DMS153 treated with DMSO at 0.1 percent for 48 hours (cell line): Measurements from ENCODE around the gene ARSD.
"Not testable (repeated sequence)": the region's sequence is repeated elsewhere in the genome, so short reads cannot be mapped to it uniquely, and the experiment has no call there.

ENCODE experiments used
- DNase-seq: peaks from one replicate; lab custom pipeline; 2025; ENCODE audit not compliant: unreplicated experiment; lab: John Stamatoyannopoulos, UW

The ARSD gene

GRCh38 chrX:2933125-2933900 lies 4.2 kb upstream of the ARSD start:
- DNase-seq, result no peak

- DNase-seq, result no peak
Observed at GRCh38 chrX:2931612-2932011, 2.5 kb upstream of the ARSD start.

- no peak for DNase-seq
Observed at GRCh38 chrX:2931155-2931554, 2.0 kb upstream of the ARSD start.

- DNase-seq, result no peak
Observed at GRCh38 chrX:2928191-2928582, 952 bp downstream of the ARSD start.

GRCh38 chrX:2926664-2927275 lies 2.4 kb downstream of the ARSD start:
- no peak for DNase-seq

GRCh38 chrX:2926255-2926654 lies 2.9 kb downstream of the ARSD start:
- not testable (repeated sequence) for DNase-seq

GRCh38 chrX:2924151-2924550 lies 5.0 kb downstream of the ARSD start:
- no peak for DNase-seq

GRCh38 chrX:2921750-2922149 lies 7.4 kb downstream of the ARSD start:
- DNase-seq, result no peak

GRCh38 chrX:2921193-2921592 lies 7.9 kb downstream of the ARSD start:
- no peak for DNase-seq

GRCh38 chrX:2917767-2918166 lies 11.4 kb downstream of the ARSD start:
- no peak for DNase-seq

GRCh38 chrX:2913118-2913517 lies 16.0 kb downstream of the ARSD start:
- no peak for DNase-seq

GRCh38 chrX:2910109-2910508 lies 19.0 kb downstream of the ARSD start:
- no peak for DNase-seq

GRCh38 chrX:2908125-2908685 lies 20.9 kb downstream of the ARSD start:
- DNase-seq, result no peak

- DNase-seq, result no peak
Observed at GRCh38 chrX:2907295-2907694, 21.8 kb downstream of the ARSD start.

- no peak for DNase-seq
Observed at GRCh38 chrX:2903366-2903765, 25.8 kb downstream of the ARSD start.

GRCh38 chrX:2902841-2903240 lies 26.3 kb downstream of the ARSD start:
- no peak for DNase-seq

- no peak for DNase-seq
Observed at GRCh38 chrX:2901367-2902036, 27.6 kb downstream of the ARSD start.

GRCh38 chrX:2898846-2899512 lies 30.2 kb downstream of the ARSD start:
- DNase-seq, result no peak

- not testable (repeated sequence) for DNase-seq
Observed at GRCh38 chrX:2897690-2898623, 31.2 kb downstream of the ARSD start.

- no peak for DNase-seq
Observed at GRCh38 chrX:2897311-2897689, 31.8 kb downstream of the ARSD start.
